PC-3 (cell line): ENCODE data around the gene KRT33B.

Source experiments
- CTCF ChIP-seq: fragments of 300-600 bp; sonication (generic); conservative IDR thresholded peaks from 2 replicates; pipeline ENCODE4 v1.5.1; 2017; ENCODE audit warnings: antibody characterized with exemption, low read depth, mild to moderate bottlenecking, low read length
- EZH2 ChIP-seq: fragments of 300-600 bp; sonication (generic); IDR thresholded peaks from one replicate; pipeline ENCODE4 v1.6.1; 2017; ENCODE audit warnings: antibody characterized with exemption, mild to moderate bottlenecking, low read length; ENCODE audit not compliant: unreplicated experiment
- EZH2phosphoT487 ChIP-seq: fragments of 300-600 bp; sonication (generic); IDR thresholded peaks from 2 replicates; pipeline ENCODE4 v1.6.1; 2018; ENCODE audit warnings: mild to moderate bottlenecking, antibody characterized with exemption, low read length, borderline replicate concordance

GRCh38 chr17:41369023-41369422 is 590 bp downstream of the KRT33B start:
- TF ChIP-seq CTCF (no peak), EZH2phosphoT487 (no peak), EZH2 (no peak)
